ENCODE data around the gene STEEP1.

Gene STEEP1

DNA sequence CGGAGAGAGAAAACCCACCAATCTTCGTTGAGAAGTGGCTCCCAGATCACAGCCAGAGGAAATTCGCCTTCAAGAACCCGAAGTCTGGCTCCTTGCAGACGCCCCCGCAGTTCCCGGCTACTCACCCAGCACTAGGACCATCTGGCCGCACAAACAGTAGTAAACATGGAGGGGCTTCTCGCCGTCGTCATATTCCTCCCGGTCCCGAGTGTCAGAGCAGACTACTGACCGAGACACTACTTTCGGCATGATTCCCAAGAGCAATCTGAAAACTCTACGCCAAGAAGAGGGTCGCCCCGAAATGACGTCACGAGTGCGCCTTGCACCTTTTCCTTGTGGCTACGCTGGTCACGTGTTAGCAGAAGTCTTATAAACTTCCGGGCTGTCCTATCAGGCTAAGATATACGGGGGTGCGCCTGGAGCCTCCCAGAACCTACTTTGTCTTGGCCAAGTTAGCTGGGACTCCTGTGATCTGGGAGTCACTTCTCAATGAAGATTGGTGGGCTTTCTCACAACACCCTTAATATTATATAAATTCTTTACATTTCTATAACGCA is at the start of gene STEEP1:
TSS of gene STEEP1 (minus strand) at position 303 of the 557 bp plus-strand sequence. CDS start at position 249, 54 bp downstream.
- Mint-ChIP-seq H3K27me3 (no peaks in the 10 kb centered on the region), H3K9me3 (no peaks in the 10 kb centered on the region), H3K4me1 (peaks cover 20% of the 10 kb centered on the region), H3K36me3 (no peaks in the 10 kb centered on the region), H3K4me3 (peak within 1 kb of the TSS; percentile 96), H3K27ac (peak within 1 kb of the TSS; percentile 83)

GRCh38 chrX:119614776-119615175 is 49.6 kb upstream of the STEEP1 start:
- Mint-ChIP-seq H3K4me3 (no peak overlapping the region), H3K27me3 (no peaks in the 10 kb centered on the region), H3K4me1 (peaks cover 6% of the 10 kb centered on the region), H3K27ac (no peak overlapping the region), H3K36me3 (peaks cover 2% of the 10 kb centered on the region), H3K9me3 (no peaks in the 10 kb centered on the region)

- H3K4me1 Mint-ChIP-seq = peaks cover 34% of the 10 kb centered on the region
- H3K36me3 Mint-ChIP-seq = peaks cover 5% of the 10 kb centered on the region
- H3K27me3 Mint-ChIP-seq = no peaks in the 10 kb centered on the region
- H3K27ac Mint-ChIP-seq = peak overlapping the region; percentile 35
- no peaks in the 10 kb centered on the region for H3K9me3 Mint-ChIP-seq
- H3K4me3 Mint-ChIP-seq = peak overlapping the region; percentile 95
These were observed 41.8 kb upstream of the STEEP1 start for GRCh38 chrX:119607018-119607389.

- Mint-ChIP-seq H3K4me1 (peaks cover 39% of the 10 kb centered on the region), H3K9me3 (no peaks in the 10 kb centered on the region), H3K27me3 (no peaks in the 10 kb centered on the region), H3K27ac (peak within 1 kb of the TSS; percentile 98), H3K36me3 (peaks cover 6% of the 10 kb centered on the region), H3K4me3 (peak within 1 kb of the TSS; percentile 95)
These were observed 41.2 kb upstream of the STEEP1 start, which contains the start of gene NKRF for GRCh38 chrX:119606280-119607017. Gene NKRF (minus strand): TSS chrX:119606424.

DNA sequence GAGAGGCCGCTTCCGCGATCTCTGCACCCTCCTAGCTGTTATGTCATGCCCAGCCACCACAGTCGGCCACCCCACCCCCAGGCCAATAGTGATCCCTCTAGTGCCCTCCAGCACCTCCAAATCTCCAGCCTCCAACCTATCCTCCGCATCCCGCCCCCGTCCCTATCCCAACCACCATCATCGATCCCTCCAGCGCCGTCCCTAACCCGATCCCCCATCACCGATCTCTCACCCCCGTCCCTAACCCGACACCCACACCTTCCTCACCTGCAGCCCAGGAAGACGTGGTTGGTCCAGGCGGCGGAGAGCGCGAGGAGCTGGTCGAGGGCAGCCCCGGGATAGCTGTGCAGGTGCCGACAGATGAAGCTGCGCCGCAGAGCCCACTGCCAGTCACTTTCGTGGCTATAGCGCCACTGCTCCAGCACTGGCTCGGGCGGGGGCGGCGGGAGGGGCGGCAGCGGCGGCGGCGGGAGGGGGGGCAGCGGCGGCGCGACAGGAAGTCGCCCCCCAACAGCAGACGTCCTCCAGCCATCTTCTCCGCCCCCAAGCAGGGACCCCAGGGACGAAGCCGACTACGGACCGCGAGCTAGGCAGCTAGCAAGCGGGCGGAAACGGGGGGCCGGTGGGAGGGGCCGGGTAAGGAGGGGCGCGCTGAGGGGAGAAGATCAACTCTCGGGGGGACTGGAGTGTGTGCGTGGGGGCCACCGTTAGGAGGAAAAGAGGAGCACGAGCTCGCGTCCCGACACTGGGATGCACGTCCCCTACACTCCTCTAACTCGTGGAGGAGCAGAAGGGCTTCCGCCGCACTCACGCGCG is 40.5 kb upstream of the STEEP1 start:
- peaks cover 39% of the 10 kb centered on the region for H3K4me1 Mint-ChIP-seq
- H3K36me3 Mint-ChIP-seq = peaks cover 6% of the 10 kb centered on the region
- peak overlapping the region; percentile 98 for H3K27ac Mint-ChIP-seq
- H3K27me3 Mint-ChIP-seq = no peaks in the 10 kb centered on the region
- H3K4me3 Mint-ChIP-seq = peak overlapping the region; percentile 95
- no peaks in the 10 kb centered on the region for H3K9me3 Mint-ChIP-seq

- no peak overlapping the region for H3K27ac Mint-ChIP-seq
- H3K4me3 Mint-ChIP-seq = peak overlapping the region; percentile 95
- peaks cover 33% of the 10 kb centered on the region for H3K4me1 Mint-ChIP-seq
- peaks cover 6% of the 10 kb centered on the region for H3K36me3 Mint-ChIP-seq
- no peaks in the 10 kb centered on the region for H3K9me3 Mint-ChIP-seq
- no peaks in the 10 kb centered on the region for H3K27me3 Mint-ChIP-seq
These were observed 39.7 kb upstream of the STEEP1 start for GRCh38 chrX:119604766-119605463.

GRCh38 chrX:119602701-119603255 is 37.6 kb upstream of the STEEP1 start:
- Mint-ChIP-seq H3K27ac (no peak overlapping the region), H3K4me1 (peaks cover 39% of the 10 kb centered on the region), H3K9me3 (no peaks in the 10 kb centered on the region), H3K4me3 (no peak overlapping the region), H3K36me3 (peaks cover 6% of the 10 kb centered on the region), H3K27me3 (no peaks in the 10 kb centered on the region)

GRCh38 chrX:119589810-119590209 is 24.6 kb upstream of the STEEP1 start:
- Mint-ChIP-seq H3K27ac (no peak overlapping the region), H3K4me1 (peaks cover 3% of the 10 kb centered on the region), H3K9me3 (no peaks in the 10 kb centered on the region), H3K36me3 (peaks cover 1% of the 10 kb centered on the region), H3K27me3 (no peaks in the 10 kb centered on the region), H3K4me3 (no peak overlapping the region)

DNA sequence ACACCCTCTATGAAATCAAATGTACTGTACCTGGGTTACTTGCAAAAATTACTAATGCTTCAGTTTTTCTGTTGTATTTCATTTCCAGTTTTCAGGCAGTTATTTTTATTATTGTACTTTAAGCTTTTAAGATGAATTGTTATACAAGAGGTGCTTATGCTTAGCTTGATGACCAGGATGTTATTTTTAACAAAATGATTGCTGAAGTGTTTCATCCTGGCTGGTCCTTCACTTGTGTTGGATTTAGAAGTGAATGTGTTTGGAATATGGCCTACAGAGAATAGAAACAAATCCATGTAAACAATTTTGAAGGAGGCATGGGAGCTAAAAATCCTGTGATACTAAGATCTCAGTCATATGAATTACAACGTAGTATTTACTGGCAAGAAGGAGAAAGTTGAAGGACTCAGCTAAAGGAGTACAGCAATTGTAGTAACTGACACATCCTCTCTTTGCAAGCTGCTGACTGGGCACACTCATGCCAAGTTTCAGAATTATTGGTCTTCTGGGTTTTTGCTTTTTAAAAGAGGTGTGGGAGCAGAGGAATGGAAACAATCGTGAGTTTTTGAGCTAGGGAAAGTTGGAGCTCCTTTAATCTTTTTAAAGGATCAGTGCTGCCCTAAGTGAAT is 18.3 kb upstream of the STEEP1 start:
- Mint-ChIP-seq H3K9me3 (no peaks in the 10 kb centered on the region), H3K27me3 (no peaks in the 10 kb centered on the region), H3K4me1 (peaks cover 13% of the 10 kb centered on the region), H3K4me3 (no peak overlapping the region), H3K27ac (peak overlapping the region; percentile 11), H3K36me3 (peaks cover 1% of the 10 kb centered on the region)

DNA sequence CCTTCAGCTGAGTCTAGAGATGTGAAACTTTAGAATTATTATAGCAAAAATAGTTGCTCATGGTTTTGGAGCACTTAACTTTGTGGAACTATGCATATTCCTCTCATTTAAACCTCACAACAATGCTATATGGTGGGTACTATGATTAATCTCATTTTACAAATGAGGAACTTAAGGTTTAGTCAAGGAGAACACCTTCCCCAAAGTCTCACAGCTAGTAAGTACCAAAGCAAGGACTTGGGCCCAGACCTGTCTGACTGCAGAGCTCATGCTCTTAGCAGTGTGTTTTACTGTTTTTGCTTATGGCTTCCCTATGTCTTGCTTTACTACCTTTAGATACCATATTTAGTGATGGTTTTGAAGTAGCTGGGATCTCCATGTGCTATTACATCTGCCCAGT is 14.2 kb upstream of the STEEP1 start:
- H3K36me3 Mint-ChIP-seq = peaks cover 3% of the 10 kb centered on the region
- H3K9me3 Mint-ChIP-seq = no peaks in the 10 kb centered on the region
- H3K4me3 Mint-ChIP-seq = no peak overlapping the region
- peaks cover 15% of the 10 kb centered on the region for H3K4me1 Mint-ChIP-seq
- H3K27ac Mint-ChIP-seq = no peak overlapping the region
- no peaks in the 10 kb centered on the region for H3K27me3 Mint-ChIP-seq

DNA sequence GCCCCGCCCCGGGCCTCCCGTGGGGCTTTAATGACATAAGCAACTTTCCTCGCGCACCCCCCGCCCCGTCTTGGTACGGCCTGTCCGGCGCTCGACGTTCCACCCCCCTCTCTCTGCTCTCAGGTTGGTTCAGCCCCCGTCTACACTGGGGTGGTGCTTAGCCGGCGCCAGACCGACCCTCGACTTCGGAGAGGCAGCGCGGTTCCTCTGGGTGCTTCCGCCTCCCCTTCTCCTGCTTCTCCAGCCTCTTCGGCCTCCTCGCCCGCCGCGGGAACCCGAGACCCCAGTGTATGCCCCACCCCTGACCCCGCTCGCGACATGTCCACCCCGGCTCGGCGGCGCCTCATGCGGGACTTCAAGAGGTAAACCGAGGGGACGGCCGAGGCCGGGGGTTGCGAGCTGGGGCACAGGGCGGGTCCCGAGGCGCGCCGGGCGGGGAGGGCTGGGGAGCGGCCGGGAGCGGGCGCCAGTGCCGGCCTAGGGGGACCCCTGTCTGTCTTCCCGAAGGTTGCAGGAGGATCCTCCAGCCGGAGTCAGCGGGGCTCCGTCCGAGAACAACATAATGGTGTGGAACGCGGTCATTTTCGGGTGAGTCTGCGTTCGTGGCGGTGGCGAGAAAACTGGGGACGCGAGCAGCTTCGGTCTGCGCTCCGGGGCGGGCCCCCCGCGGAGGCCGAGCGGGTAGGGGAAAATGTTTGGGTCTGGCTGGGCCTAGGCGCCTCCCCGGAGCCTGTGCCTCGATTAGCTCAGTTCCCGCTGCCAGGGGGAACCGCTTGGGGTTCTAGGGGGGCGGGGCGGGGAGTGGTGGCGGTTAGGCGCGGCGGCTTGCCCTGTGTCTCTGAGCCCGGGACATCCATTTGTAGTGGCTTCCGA is 9.4 kb upstream of the STEEP1 start, which contains the start of gene UBE2A:
TSS of gene UBE2A (plus strand) at position 170 of the 873 bp plus-strand sequence. CDS start at position 319, 149 bp downstream.
- peaks cover 3% of the 10 kb centered on the region for H3K36me3 Mint-ChIP-seq
- peak within 1 kb of the TSS; percentile 96 for H3K4me3 Mint-ChIP-seq
- peaks cover 11% of the 10 kb centered on the region for H3K4me1 Mint-ChIP-seq
- no peaks in the 10 kb centered on the region for H3K27me3 Mint-ChIP-seq
- H3K27ac Mint-ChIP-seq = peak within 1 kb of the TSS; percentile 91
- no peaks in the 10 kb centered on the region for H3K9me3 Mint-ChIP-seq

GRCh38 chrX:119573840-119574393 is 8.7 kb upstream of the STEEP1 start:
- peaks cover 3% of the 10 kb centered on the region for H3K36me3 Mint-ChIP-seq
- no peaks in the 10 kb centered on the region for H3K9me3 Mint-ChIP-seq
- H3K4me1 Mint-ChIP-seq = peaks cover 11% of the 10 kb centered on the region
- peak overlapping the region; percentile 91 for H3K27ac Mint-ChIP-seq
- H3K27me3 Mint-ChIP-seq = no peaks in the 10 kb centered on the region
- peak overlapping the region; percentile 96 for H3K4me3 Mint-ChIP-seq

- H3K36me3 Mint-ChIP-seq = peaks cover 1% of the 10 kb centered on the region
- no peaks in the 10 kb centered on the region for H3K9me3 Mint-ChIP-seq
- peaks cover 7% of the 10 kb centered on the region for H3K4me1 Mint-ChIP-seq
- no peaks in the 10 kb centered on the region for H3K27me3 Mint-ChIP-seq
- H3K27ac Mint-ChIP-seq = no peak overlapping the region
- H3K4me3 Mint-ChIP-seq = peak overlapping the region; percentile 96
These were observed 8.0 kb upstream of the STEEP1 start for GRCh38 chrX:119573222-119573621.

Measured in activated naive CD4-positive, alpha-beta T cell treated with anti-CD3 and anti-CD28 coated beads, Interleukin-2, amount 50 U/mL, for 24 hours (primary cell).